ENCODE results near the gene GAS7. TPM values are rescaled to one million over a fixed set of nuclear protein-coding genes. Genes with fewer than 3 reads are reported as not detected.

Gene GAS7
- total RNA-seq, 1 experiment from 2014 or later: 4.1 TPM

GRCh38 chr17:9929871-9930270 is 268.5 kb downstream of the GAS7 start:
- no TSS peak for BruUV-seq (replicated peaks)
- Histone ChIP-seq H3K9me3 (ENCODE audit: control insufficient read depth in 1 of 2, insufficient read depth in 1 of 2, low read depth in 1 of 2, low read length in 2 of 2) (no peaks in the 10 kb centered on the region), H3K9me2 (ENCODE audit: insufficient read depth) (no peaks in the 10 kb centered on the region), H2AFZ (ENCODE audit: low read depth, low read length, poor library complexity, severe bottlenecking) (no peak overlapping the region), H3K4me3 (replicated peaks in 1 of 2; ENCODE audit: low read depth in 1 of 2, low read length in 2 of 2) (no peak overlapping the region), H4K20me1 (ENCODE audit: insufficient read depth) (no peaks in the 10 kb centered on the region), H3K79me2 (ENCODE audit: insufficient read depth, low read length) (no peaks in the 10 kb centered on the region), H3K4me1 (ENCODE audit: control insufficient read depth in 1 of 2, insufficient read depth in 2 of 2, low read length in 2 of 2) (peaks cover 2 to 16% of the 10 kb centered on the region in 2 experiments; a peak in 3 of 4 replicates), H3K36me3 (ENCODE audit: control insufficient read depth in 1 of 2, insufficient read depth in 2 of 2, low read length in 2 of 2) (no peaks in the 10 kb centered on the region), H3K9ac (ENCODE audit: low read length) (no peak overlapping the region), H3K27ac (ENCODE audit: low read depth, low read length) (no peak overlapping the region), H3K4me2 (ENCODE audit: low read length) (no peak overlapping the region), H3K27me3 (ENCODE audit: insufficient read depth, low read length) (peaks cover 11% of the 10 kb centered on the region; the same call in 1 of the 2 replicates)
- intact Hi-C loops (cut with micrococcal nuclease): loop anchor here (5.0 kb wide), 1 partner anchor 687 kb away; no protein-coding TSS in a partner anchor
- no peak for DNase-seq (ENCODE audit: low read depth, low spot score)
- POLR2A ChIA-PET: no interaction called here
- CTCF ChIA-PET: interaction anchor here (0.8 kb wide), 1 partner anchor 52 kb away, joined by 4 read pairs; no protein-coding TSS in a partner anchor
- TF ChIP-seq SP1 (IDR thresholded peaks at IDR 0.05; ENCODE audit: low read depth) (no peak), RAD21 (IDR thresholded peaks at IDR 0.05; ENCODE audit: low read depth) (no peak), POLR2A (IDR thresholded peaks at IDR 0.05; ENCODE audit: borderline replicate concordance, extremely low read depth, insufficient read depth, insufficient read length) (no peak), ATF3 (IDR thresholded peaks at IDR 0.05) (no peak)
- ATAC-seq: no peak
- RAD21 ChIA-PET (ENCODE audit: low non-redundant PET in 1 of 2, low total read pairs in 2 of 2, uncharacterized antibody in 2 of 2, unreplicated experiment in 2 of 2): no interaction called here

- H3K27me3 ChIP-seq (ENCODE audit: insufficient read depth, low read length): peaks cover 11% of the 10 kb centered on the region; the same call in 1 of the 2 replicates
- POLR2A ChIA-PET: no interaction called here
- no peak overlapping the region for H3K4me3 ChIP-seq (replicated peaks in 1 of 2; ENCODE audit: low read depth in 1 of 2, low read length in 2 of 2)
- no peak overlapping the region for H3K27ac ChIP-seq (ENCODE audit: low read depth, low read length)
- H3K4me2 ChIP-seq (ENCODE audit: low read length): peak overlapping the region; percentile 32
- H2AFZ ChIP-seq (ENCODE audit: low read depth, low read length, poor library complexity, severe bottlenecking): peak overlapping the region; percentile 17
- DNase-seq (ENCODE audit: low read depth, low spot score) (peak; percentile 66), ATAC-seq (peak; percentile 78)
- no peaks in the 10 kb centered on the region for H4K20me1 ChIP-seq (ENCODE audit: insufficient read depth)
- H3K9ac ChIP-seq (ENCODE audit: low read length): no peak overlapping the region
- H3K79me2 ChIP-seq (ENCODE audit: insufficient read depth, low read length): no peaks in the 10 kb centered on the region
- H3K9me2 ChIP-seq (ENCODE audit: insufficient read depth): no peaks in the 10 kb centered on the region
- BruUV-seq (replicated peaks): no TSS peak
- H3K4me1 ChIP-seq (ENCODE audit: control insufficient read depth in 1 of 2, insufficient read depth in 2 of 2, low read length in 2 of 2): peaks cover 6 to 21% of the 10 kb centered on the region in 2 experiments
- CTCF ChIA-PET: interaction anchor here (0.7 to 1.8 kb wide), 15 partner anchors 8 to 689 kb away, joined by 3 to 7 read pairs (median 3); no protein-coding TSS in a partner anchor
- H3K36me3 ChIP-seq (ENCODE audit: control insufficient read depth in 1 of 2, insufficient read depth in 2 of 2, low read length in 2 of 2): no peaks in the 10 kb centered on the region
- intact Hi-C loops (cut with micrococcal nuclease): loop anchor here (5.0 kb wide), 1 partner anchor 689 kb away; no protein-coding TSS in a partner anchor
- H3K9me3 ChIP-seq (ENCODE audit: control insufficient read depth in 1 of 2, insufficient read depth in 1 of 2, low read depth in 1 of 2, low read length in 2 of 2): no peaks in the 10 kb centered on the region
- RAD21 ChIA-PET (ENCODE audit: low non-redundant PET in 1 of 2, low total read pairs in 2 of 2, uncharacterized antibody in 2 of 2, unreplicated experiment in 2 of 2): interaction anchor here in 1 of 2 experiments (0.6 to 0.9 kb wide), 2 partner anchors 184 to 200 kb away, joined by 3 to 4 read pairs; no protein-coding TSS in a partner anchor
- TF ChIP-seq CBX3 (IDR thresholded peaks at IDR 0.05; ENCODE audit: low read depth) (no peak), EZH2phosphoT487 (IDR thresholded peaks at IDR 0.05; ENCODE audit: borderline replicate concordance) (no peak), FOSL1 (IDR thresholded peaks at IDR 0.05; ENCODE audit: low read depth) (no peak), RAD21 (IDR thresholded peaks at IDR 0.05; ENCODE audit: low read depth) (peak; percentile 69), POLR2AphosphoS5 (IDR thresholded peaks at IDR 0.05; ENCODE audit: low read depth, low read length) (no peak)
- TF ChIP-seq, protein P1, sequence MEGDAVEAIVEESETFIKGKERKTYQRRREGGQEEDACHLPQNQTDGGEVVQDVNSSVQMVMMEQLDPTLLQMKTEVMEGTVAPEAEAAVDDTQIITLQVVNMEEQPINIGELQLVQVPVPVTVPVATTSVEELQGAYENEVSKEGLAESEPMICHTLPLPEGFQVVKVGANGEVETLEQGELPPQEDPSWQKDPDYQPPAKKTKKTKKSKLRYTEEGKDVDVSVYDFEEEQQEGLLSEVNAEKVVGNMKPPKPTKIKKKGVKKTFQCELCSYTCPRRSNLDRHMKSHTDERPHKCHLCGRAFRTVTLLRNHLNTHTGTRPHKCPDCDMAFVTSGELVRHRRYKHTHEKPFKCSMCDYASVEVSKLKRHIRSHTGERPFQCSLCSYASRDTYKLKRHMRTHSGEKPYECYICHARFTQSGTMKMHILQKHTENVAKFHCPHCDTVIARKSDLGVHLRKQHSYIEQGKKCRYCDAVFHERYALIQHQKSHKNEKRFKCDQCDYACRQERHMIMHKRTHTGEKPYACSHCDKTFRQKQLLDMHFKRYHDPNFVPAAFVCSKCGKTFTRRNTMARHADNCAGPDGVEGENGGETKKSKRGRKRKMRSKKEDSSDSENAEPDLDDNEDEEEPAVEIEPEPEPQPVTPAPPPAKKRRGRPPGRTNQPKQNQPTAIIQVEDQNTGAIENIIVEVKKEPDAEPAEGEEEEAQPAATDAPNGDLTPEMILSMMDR (IDR thresholded peaks at IDR 0.05 in 2 of 3, conservative IDR thresholded peaks at IDR 0.05 in 1 of 3; ENCODE audit: borderline replicate concordance in 1 of 3, insufficient read depth in 1 of 3, low read depth in 2 of 3, low read length in 2 of 3): peak; percentile 54 to 79 (median 75); a peak in 5 of 6 replicates
These were observed 269.6 kb downstream of the GAS7 start for GRCh38 chr17:9928601-9929333.

All from HCT116 (cell line).